Vein endothelial cell (primary cell): ENCODE measurements around the gene NXPE4. TPM values are rescaled to one million over a fixed set of nuclear protein-coding genes. Genes with fewer than 3 reads are reported as not detected.

Experiments used
- small RNA-seq: library from RNA; depleted of rRNA; stranded (forward); fragments of <200 nt; gene quantifications from one replicate; pipeline ENCODE3, GENCODE V24; 2012
- total RNA-seq: library from RNA; depleted of rRNA; stranded (reverse); fragments of >200 nt; gene quantifications from 2 replicates; pipeline ENCODE4 v1.2.3, GENCODE V29; 2012

Gene NXPE4
- not detected in 2 replicates for total RNA-seq

DNA sequence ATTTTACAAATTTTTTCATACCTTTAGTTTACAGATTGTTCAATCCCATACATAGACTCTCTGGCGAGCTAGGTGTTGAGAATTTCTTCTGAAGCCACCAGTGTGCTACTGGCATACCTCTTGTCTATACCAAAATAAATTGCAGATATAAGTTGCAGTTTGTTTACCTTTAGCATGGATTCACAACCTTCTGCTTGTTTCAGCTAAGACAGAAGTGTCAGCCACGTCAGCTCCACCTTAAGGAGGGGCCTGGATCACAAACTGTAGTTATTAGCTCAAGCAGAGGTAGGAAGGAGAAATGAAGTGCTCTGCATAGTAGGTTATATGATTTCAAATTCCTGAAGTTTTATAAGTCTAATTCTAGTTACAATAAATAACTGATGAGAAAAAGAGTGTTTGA, at the start of gene NXPE4:
Gene NXPE4, minus strand, starts transcription at position 216 of the 400 bp plus-strand sequence. CDS start 1,027 bp downstream, outside the sequence.

GRCh38 chr11:114559425-114560310, 35.9 kb downstream of the NXPE4 start, which contains the start of gene NXPE1:
TSS of gene NXPE1 (minus strand) at chr11:114559881. CDS start at chr11:114551201, 8,680 bp downstream.

Small RNA genes within 50 kb of the gene (small RNA-seq; reads per million reads assigned to genes)
- gene RF01210, result not detected

Other genes with a start within 250 kb of the NXPE4 start
- gene C11orf71, start 195.3 kb downstream of the NXPE4 start, total RNA-seq, result 3.4 and 4.2 TPM in 2 replicates
- 36.3 and 43.4 TPM in 2 replicates for gene RBM7, start 195.1 kb downstream of the NXPE4 start, total RNA-seq
- gene REXO2, start 156.3 kb downstream of the NXPE4 start, total RNA-seq, result 98.0 and 103 TPM in 2 replicates
- not detected in 2 replicates for gene NXPE1, start 35.9 kb downstream of the NXPE4 start, total RNA-seq
- gene NXPE2, start 82.7 kb upstream of the NXPE4 start, total RNA-seq, result not detected in 2 replicates